ENCODE results near the gene PRPF40A. TPM values are rescaled to one million over a fixed set of nuclear protein-coding genes. Genes with fewer than 3 reads are reported as not detected.

The PRPF40A gene
- total and polyA plus RNA-seq, 9 of the 15 experiments (the other 6 are each of a cell fraction or from before 2014, with no cell fraction given), result 168 to 304 (median 264) TPM

DNA sequence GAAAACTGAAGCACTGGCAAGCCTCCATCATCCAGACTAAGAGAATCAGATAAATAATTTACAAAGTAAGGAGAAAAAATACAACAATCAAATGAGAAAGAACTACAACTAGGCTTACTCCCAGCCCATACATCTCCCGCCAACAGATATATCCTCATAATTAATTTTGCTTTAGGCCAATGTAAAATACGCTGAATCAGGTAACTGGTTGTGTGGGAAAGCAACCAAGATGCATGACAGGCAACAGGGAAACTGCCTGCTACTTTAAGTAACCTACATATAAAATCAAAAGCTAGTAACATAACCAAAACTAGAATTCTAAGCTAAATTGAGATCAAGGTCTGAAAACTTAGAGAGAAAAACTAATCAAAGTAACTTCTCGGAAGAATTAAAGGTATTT, 21.5 kb downstream of the PRPF40A start:
- H3K9ac ChIP-seq (ENCODE audit: insufficient read depth in 1 of 2, low read depth in 2 of 2, low read length in 2 of 2), result no peak overlapping the region
- H3K79me2 ChIP-seq (ENCODE audit: control insufficient read depth, insufficient read depth, low read length), result peaks cover 83% of the 10 kb centered on the region
- ATAC-seq (no peak), DNase-seq (ENCODE audit: extremely low read depth in 1 of 4, low spot score in 3 of 4) (no peak), FAIRE-seq (no peak)
- H4K20me1 ChIP-seq (replicated peaks; ENCODE audit: control insufficient read depth, insufficient read depth, low read length), result no peaks in the 10 kb centered on the region
- H3K4me3 ChIP-seq, result no peak overlapping the region
- no peaks in the 10 kb centered on the region for H3K9me3 ChIP-seq (replicated peaks; ENCODE audit: control insufficient read depth, insufficient read depth, low read depth, low read length)
- no peak overlapping the region for H3K4me2 ChIP-seq (ENCODE audit: insufficient read depth, low read length)
- no peaks in the 10 kb centered on the region for H3K9me1 ChIP-seq (ENCODE audit: control insufficient read depth, insufficient read depth, low read length)
- ChIA-PET CTCF (ENCODE audit: low intra/inter-chr PET ratio) (interaction anchor here (0.8 kb wide), 1 partner anchor 10 kb away, joined by 3 read pairs; no protein-coding TSS in a partner anchor), POLR2A (interaction anchor here (1.0 kb wide), 1 partner anchor 12 kb away, joined by 4 read pairs; no protein-coding TSS in a partner anchor)
- intact Hi-C loops (cut with micrococcal nuclease) (no loop called here), in situ Hi-C loops (cut with MboI) (no loop called here)
- WGBS (ENCODE audit: insufficient coverage, low coverage, missing lambda C conversion rate), result 95% methylated on average over 3 of the region's 3 CpGs
- no TSS peak for BruUV-seq (replicated peaks)
- H3K36me3 ChIP-seq (ENCODE audit: control insufficient read depth, insufficient read depth, low read length), result peaks cover 69% of the 10 kb centered on the region
- H3K4me1 ChIP-seq (replicated peaks in 1 of 2; ENCODE audit: control insufficient read depth in 2 of 2, insufficient read depth in 2 of 2, low read length in 2 of 2), result no peaks in the 10 kb centered on the region
- H2AFZ ChIP-seq (ENCODE audit: low read depth, low read length), result no peak overlapping the region
- no peaks in the 10 kb centered on the region for H3K27me3 ChIP-seq (ENCODE audit: control insufficient read depth in 2 of 2, insufficient read depth in 2 of 2, low read length in 2 of 2)
- no peak overlapping the region for H3K27ac ChIP-seq (ENCODE audit: extremely low read depth, low read depth, low read length)
- TF ChIP-seq PRMT5 (CRISPR knock-in tag; IDR thresholded peaks at IDR 0.05), result no peak
- TF ChIP-seq PML (IDR thresholded peaks at IDR 0.05; ENCODE audit: low read length), result no peak
- TF ChIP-seq, protein P1, sequence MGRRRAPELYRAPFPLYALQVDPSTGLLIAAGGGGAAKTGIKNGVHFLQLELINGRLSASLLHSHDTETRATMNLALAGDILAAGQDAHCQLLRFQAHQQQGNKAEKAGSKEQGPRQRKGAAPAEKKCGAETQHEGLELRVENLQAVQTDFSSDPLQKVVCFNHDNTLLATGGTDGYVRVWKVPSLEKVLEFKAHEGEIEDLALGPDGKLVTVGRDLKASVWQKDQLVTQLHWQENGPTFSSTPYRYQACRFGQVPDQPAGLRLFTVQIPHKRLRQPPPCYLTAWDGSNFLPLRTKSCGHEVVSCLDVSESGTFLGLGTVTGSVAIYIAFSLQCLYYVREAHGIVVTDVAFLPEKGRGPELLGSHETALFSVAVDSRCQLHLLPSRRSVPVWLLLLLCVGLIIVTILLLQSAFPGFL (CRISPR knock-in tag; IDR thresholded peaks at IDR 0.05), result no peak
- TF ChIP-seq ZNF316 (IDR thresholded peaks at IDR 0.05), result peak; percentile 88
- no peak for TF ChIP-seq MYBL2 (IDR thresholded peaks at IDR 0.05; ENCODE audit: low read depth)
- TF ChIP-seq MYBL2 (CRISPR knock-in tag; IDR thresholded peaks at IDR 0.05; ENCODE audit: borderline replicate concordance), result no peak
- TF ChIP-seq KLF16 (IDR thresholded peaks at IDR 0.05), result no peak
- peak; percentile 70 for TF ChIP-seq C11orf30 (IDR thresholded peaks at IDR 0.05; ENCODE audit: low read depth)
- no peak for TF ChIP-seq ZC3H11A (IDR thresholded peaks at IDR 0.05; ENCODE audit: low read depth, low read length)
- no peak for TF ChIP-seq MBD1 (CRISPR knock-in tag; IDR thresholded peaks at IDR 0.05)
- TF ChIP-seq ZNF431 (CRISPR knock-in tag; IDR thresholded peaks at IDR 0.05), result no peak
- peak; percentile 35; the same call in 1 of the 2 replicates for TF ChIP-seq MAFF (IDR thresholded peaks at IDR 0.05; ENCODE audit: low read length)
- no peak for TF ChIP-seq PTBP1 (IDR thresholded peaks at IDR 0.05; ENCODE audit: low read depth, low read length)
- no peak for TF ChIP-seq BMI1 (IDR thresholded peaks at IDR 0.05; ENCODE audit: low read length)
- peak; percentile 49 for TF ChIP-seq MAFG (tag; conservative IDR thresholded peaks at IDR 0.05)
